ENCODE measurements around the gene TKT.

DNA sequence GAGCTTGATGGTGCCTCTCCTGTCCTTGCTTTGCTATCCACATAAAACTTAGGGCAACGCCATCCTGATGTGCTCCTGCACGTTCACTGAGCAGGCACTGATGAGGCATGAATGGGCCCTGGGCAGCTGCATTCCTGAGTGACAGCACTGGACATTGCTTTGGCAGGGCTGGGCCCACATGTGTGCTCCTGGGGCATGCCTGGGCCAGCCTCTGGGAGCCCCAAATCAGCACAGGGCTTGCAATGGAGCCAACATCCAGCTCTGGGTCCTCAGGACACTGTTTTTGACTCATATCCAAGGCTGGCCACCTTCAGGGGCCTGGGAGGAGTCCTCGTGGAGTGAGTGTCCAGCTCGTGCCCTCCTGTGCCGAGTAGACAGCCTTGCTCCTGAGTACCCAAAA is 5.9 kb upstream of the TKT start:
- TF ChIP-seq POLR2A (IDR thresholded peaks at IDR 0.05): no peak
- TF ChIP-seq, protein P1, sequence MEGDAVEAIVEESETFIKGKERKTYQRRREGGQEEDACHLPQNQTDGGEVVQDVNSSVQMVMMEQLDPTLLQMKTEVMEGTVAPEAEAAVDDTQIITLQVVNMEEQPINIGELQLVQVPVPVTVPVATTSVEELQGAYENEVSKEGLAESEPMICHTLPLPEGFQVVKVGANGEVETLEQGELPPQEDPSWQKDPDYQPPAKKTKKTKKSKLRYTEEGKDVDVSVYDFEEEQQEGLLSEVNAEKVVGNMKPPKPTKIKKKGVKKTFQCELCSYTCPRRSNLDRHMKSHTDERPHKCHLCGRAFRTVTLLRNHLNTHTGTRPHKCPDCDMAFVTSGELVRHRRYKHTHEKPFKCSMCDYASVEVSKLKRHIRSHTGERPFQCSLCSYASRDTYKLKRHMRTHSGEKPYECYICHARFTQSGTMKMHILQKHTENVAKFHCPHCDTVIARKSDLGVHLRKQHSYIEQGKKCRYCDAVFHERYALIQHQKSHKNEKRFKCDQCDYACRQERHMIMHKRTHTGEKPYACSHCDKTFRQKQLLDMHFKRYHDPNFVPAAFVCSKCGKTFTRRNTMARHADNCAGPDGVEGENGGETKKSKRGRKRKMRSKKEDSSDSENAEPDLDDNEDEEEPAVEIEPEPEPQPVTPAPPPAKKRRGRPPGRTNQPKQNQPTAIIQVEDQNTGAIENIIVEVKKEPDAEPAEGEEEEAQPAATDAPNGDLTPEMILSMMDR (IDR thresholded peaks at IDR 0.05 in 4 of 5, conservative IDR thresholded peaks at IDR 0.05 in 1 of 5): no peak
